Left cardiac atrium (tissue), 4 donors: Measurements from ENCODE around the gene ALG10B. TPM values are rescaled to one million over a fixed set of nuclear protein-coding genes. Genes with fewer than 3 reads are reported as not detected.
"Not testable (repeated sequence)": the region's sequence is repeated elsewhere in the genome, so short reads cannot be mapped to it uniquely, and the experiment has no call there.

Source experiments
- ATAC-seq, 2 donors: fragments of 200-7000 bp; cut with Tn5 transposase; one replicate each; pipeline ENCODE4 v1.9.1; 2020; ENCODE audit warnings: mild to moderate bottlenecking in 2 of 2, moderate library complexity in 2 of 2
- DNase-seq: peaks from one replicate; pipeline ENCODE4 v3.0.0-alpha.2; 2020
- intact Hi-C, 2 donors: fragments of 100-400 bp; cut with DNase I; formaldehyde crosslinking; loops; one replicate each; pipeline versions ENCODE4 v1.14.1 to v1.15.1; 2022 to 2023
- long read RNA-seq: library from polyadenylated mRNA; unstranded; transcript quantifications from one replicate; pipeline ENCODE4 v2.0.0, GENCODE V29; 2021
- total RNA-seq, 2 donors: library from RNA; stranded (reverse); fragmentation: NEBNext Ultra II Directional; extraction: Animal tissue kit (Norgen Biotek cat#: 25700); gene quantifications; one replicate each; pipeline ENCODE4 v1.2.1, GENCODE V29; 2021
- donor health status: DM: no; HTN: yes; CAD: no.
- donor health status: DM: no; HTN: yes; CAD: no; lungs with severe emphysema.
- donor health status: DM: yes; HTN: yes; CAD: no.
- donor health status: Dilated cardiomyopathy.

Gene ALG10B
- total RNA-seq, result 1 to 10 TPM; 6.0 to 8.3 TPM
- long read RNA-seq, result 0 reads

GRCh38 chr12:38316391-38317129 is at the start of gene ALG10B:
Gene ALG10B (plus strand): TSS chr12:38316774. CDS start chr12:38316894, 120 bp downstream.
- ATAC-seq (peak; percentile 100), DNase-seq (peak; percentile 92)
- intact Hi-C loops, result loop anchor here (2.0 to 5.0 kb wide), 2 partner anchors 174 to 178 kb away; no protein-coding TSS in a partner anchor

- ATAC-seq, result no peak
- intact Hi-C loops, result no loop called here
- DNase-seq, result no peak
Observed at GRCh38 chr12:38268612-38269011, 48.0 kb upstream of the ALG10B start.

- intact Hi-C loops, result no loop called here
- ATAC-seq (no peak), DNase-seq (no peak)
Observed at GRCh38 chr12:38269897-38270296, 46.7 kb upstream of the ALG10B start.

GRCh38 chr12:38279756-38280155 is 36.8 kb upstream of the ALG10B start:
- DNase-seq (no peak), ATAC-seq (no peak)
- intact Hi-C loops, result no loop called here

- intact Hi-C loops, result no loop called here
- ATAC-seq (no peak), DNase-seq (no peak)
Observed at GRCh38 chr12:38282886-38283285, 33.7 kb upstream of the ALG10B start.

- ATAC-seq (no peak), DNase-seq (no peak)
- intact Hi-C loops, result no loop called here
Observed at GRCh38 chr12:38289396-38289795, 27.2 kb upstream of the ALG10B start.

GRCh38 chr12:38291160-38291559 is 25.4 kb upstream of the ALG10B start:
- intact Hi-C loops, result no loop called here
- ATAC-seq (no peak), DNase-seq (no peak)

- ATAC-seq, DNase-seq, intact Hi-C loops: not testable (repeated sequence)
Observed at GRCh38 chr12:38302972-38303371, 13.6 kb upstream of the ALG10B start.

GRCh38 chr12:38321966-38322365 is 5.4 kb downstream of the ALG10B start:
- not testable (repeated sequence) for DNase-seq, ATAC-seq
- intact Hi-C loops, result loop anchor here in 1 of 2 donors (10.0 kb wide), 1 partner anchor 593 kb away; no protein-coding TSS in a partner anchor

GRCh38 chr12:38324912-38325311 is 8.3 kb downstream of the ALG10B start:
- no peak for DNase-seq
- ATAC-seq, result no peak
- intact Hi-C loops, result loop anchor here (5.0 to 10.0 kb wide), 3 partner anchors 590 to 947 kb away; no protein-coding TSS in a partner anchor

GRCh38 chr12:38327356-38327755 is 10.8 kb downstream of the ALG10B start:
- DNase-seq (no peak), ATAC-seq (no peak)
- intact Hi-C loops, result loop anchor here (5.0 to 10.0 kb wide), 3 partner anchors 587 to 945 kb away; no protein-coding TSS in a partner anchor

- ATAC-seq (no peak), DNase-seq (no peak)
- intact Hi-C loops, result loop anchor here (5.0 to 10.0 kb wide), 3 partner anchors 586 to 944 kb away; no protein-coding TSS in a partner anchor
Observed at GRCh38 chr12:38328306-38328895, 11.8 kb downstream of the ALG10B start.

GRCh38 chr12:38330414-38330813 is 13.8 kb downstream of the ALG10B start:
- not testable (repeated sequence) for DNase-seq, ATAC-seq
- intact Hi-C loops, result loop anchor here in 1 of 2 donors (5.0 kb wide), 1 partner anchor 582 kb away; no protein-coding TSS in a partner anchor

GRCh38 chr12:38332814-38333213 is 16.2 kb downstream of the ALG10B start:
- intact Hi-C loops, result loop anchor here in 1 of 2 donors (5.0 kb wide), 1 partner anchor 579 kb away; no protein-coding TSS in a partner anchor
- ATAC-seq, result no peak
- no peak for DNase-seq

GRCh38 chr12:38342444-38342843 is 25.9 kb downstream of the ALG10B start:
- intact Hi-C loops, result no loop called here
- DNase-seq (no peak), ATAC-seq (no peak)

GRCh38 chr12:38343256-38343655 is 26.7 kb downstream of the ALG10B start:
- intact Hi-C loops, ATAC-seq, DNase-seq: not testable (repeated sequence)

GRCh38 chr12:38343916-38344315 is 27.3 kb downstream of the ALG10B start:
- DNase-seq, intact Hi-C loops, ATAC-seq: not testable (repeated sequence)

GRCh38 chr12:38350342-38351174 is 34.0 kb downstream of the ALG10B start:
- ATAC-seq (no peak), DNase-seq (no peak)
- intact Hi-C loops, result no loop called here

GRCh38 chr12:38351175-38351508 is 34.6 kb downstream of the ALG10B start:
- intact Hi-C loops, result not testable (repeated sequence)

More at GRCh38 chr12:38351175-38351508, 34.6 kb downstream of the ALG10B start:
- not testable (repeated sequence) for DNase-seq, ATAC-seq
